ENCODE results near the gene FLNB. TPM values are rescaled to one million over a fixed set of nuclear protein-coding genes. Genes with fewer than 3 reads are reported as not detected.
A peak's percentile ranks its signal among the peaks of the same experiment; 100 is the strongest.

FLNB gene
- total RNA-seq, 1 donor from 2014 or later, result 30.0 TPM

GRCh38 chr3:58164199-58164879 lies 156.1 kb downstream of the FLNB start:
- intact Hi-C loops (cut with DNase I), result no loop called here
- DNase-seq (peak; percentile 89), ATAC-seq (ENCODE audit: poor library complexity) (peak; percentile 82)

- peak; percentile 25 for ATAC-seq (ENCODE audit: poor library complexity)
- intact Hi-C loops (cut with DNase I), result loop anchor here (5.0 kb wide), 1 partner anchor 158 kb away; the partner anchor contains the start of gene FLNB
- DNase-seq, result no peak
Measured at GRCh38 chr3:58164906-58165821, 156.9 kb downstream of the FLNB start.

- intact Hi-C loops (cut with DNase I), result loop anchor here (5.0 kb wide), 1 partner anchor 160 kb away; the partner anchor contains the start of gene FLNB
- DNase-seq, result peak; percentile 73
- peak; percentile 76 for ATAC-seq (ENCODE audit: poor library complexity)
Measured at GRCh38 chr3:58167431-58168351, 159.5 kb downstream of the FLNB start.

- DNase-seq, result no peak
- no peak for ATAC-seq (ENCODE audit: poor library complexity)
- intact Hi-C loops (cut with DNase I), result loop anchor here (5.0 kb wide), 1 partner anchor 161 kb away; the partner anchor contains the start of gene FLNB
Measured at GRCh38 chr3:58168498-58168897, 160.3 kb downstream of the FLNB start.

GRCh38 chr3:58169371-58169770 lies 161.1 kb downstream of the FLNB start:
- intact Hi-C loops (cut with DNase I), result loop anchor here (5.0 kb wide), 1 partner anchor 162 kb away; the partner anchor contains the start of gene FLNB
- no peak for ATAC-seq (ENCODE audit: poor library complexity)
- no peak for DNase-seq

- DNase-seq (no peak), ATAC-seq (ENCODE audit: poor library complexity) (no peak)
- intact Hi-C loops (cut with DNase I), result no loop called here
Measured at GRCh38 chr3:58170376-58170775, 162.2 kb downstream of the FLNB start.

GRCh38 chr3:58171126-58171525 lies 162.9 kb downstream of the FLNB start:
- intact Hi-C loops (cut with DNase I), result no loop called here
- no peak for DNase-seq

GRCh38 chr3:58173029-58173668 lies 164.9 kb downstream of the FLNB start:
- DNase-seq (no peak), ATAC-seq (ENCODE audit: poor library complexity) (no peak)
- intact Hi-C loops (cut with DNase I), result no loop called here

More at GRCh38 chr3:58171126-58171525, 162.9 kb downstream of the FLNB start:
- ATAC-seq (ENCODE audit: poor library complexity), result no peak

- peak; percentile 34 for ATAC-seq (ENCODE audit: poor library complexity)
- DNase-seq, result peak; percentile 71
- intact Hi-C loops (cut with DNase I), result no loop called here
Measured at GRCh38 chr3:58173669-58174398, 165.6 kb downstream of the FLNB start.

GRCh38 chr3:58175187-58175436 lies 166.9 kb downstream of the FLNB start:
- intact Hi-C loops (cut with DNase I), result no loop called here
- ATAC-seq (ENCODE audit: poor library complexity), result no peak
- no peak for DNase-seq

GRCh38 chr3:58175437-58176184 lies 167.4 kb downstream of the FLNB start:
- peak; percentile 13 for ATAC-seq (ENCODE audit: poor library complexity)

GRCh38 chr3:58176185-58176530 lies 167.9 kb downstream of the FLNB start:
- ATAC-seq (ENCODE audit: poor library complexity) (no peak), DNase-seq (no peak)
- intact Hi-C loops (cut with DNase I), result no loop called here

More at GRCh38 chr3:58175437-58176184, 167.4 kb downstream of the FLNB start:
- intact Hi-C loops (cut with DNase I), result no loop called here
- DNase-seq, result no peak

GRCh38 chr3:58176827-58177489 lies 168.7 kb downstream of the FLNB start:
- DNase-seq (no peak), ATAC-seq (ENCODE audit: poor library complexity) (no peak)
- intact Hi-C loops (cut with DNase I), result no loop called here

GRCh38 chr3:58177747-58178527 lies 169.7 kb downstream of the FLNB start:
- intact Hi-C loops (cut with DNase I), result no loop called here
- peak; percentile 90 for ATAC-seq (ENCODE audit: poor library complexity)
- DNase-seq, result peak; percentile 94

- ATAC-seq (ENCODE audit: poor library complexity) (no peak), DNase-seq (no peak)
- intact Hi-C loops (cut with DNase I), result no loop called here
Measured at GRCh38 chr3:58178528-58179234, 170.5 kb downstream of the FLNB start.
